HUES6 (cell line): ENCODE measurements around the gene ENAH.
"Not testable (repeated sequence)": the region's sequence is repeated elsewhere in the genome, so short reads cannot be mapped to it uniquely, and the experiment has no call there.

Experiments
- H3K27ac ChIP-seq: 2 replicates; pipeline ENCODE4 v1.7.0; 2013; ENCODE audit warnings: low read depth, mild to moderate bottlenecking, low read length, inconsistent platforms
- H3K27me3 ChIP-seq: 2 replicates; pipeline ENCODE4 v1.6.1; 2013; ENCODE audit warnings: low read length; ENCODE audit not compliant: control insufficient read depth, insufficient read depth
- H3K36me3 ChIP-seq: 2 replicates; pipeline ENCODE4 v1.6.1; 2013; ENCODE audit warnings: low read length; ENCODE audit not compliant: control insufficient read depth, insufficient read depth
- H3K4me1 ChIP-seq: 2 replicates; pipeline ENCODE4 v1.6.1; 2013; ENCODE audit warnings: low read length; ENCODE audit not compliant: control insufficient read depth, insufficient read depth
- H3K4me3 ChIP-seq: 2 replicates; pipeline ENCODE4 v1.5.1; 2013; ENCODE audit warnings: low read depth, low read length
- H3K9ac ChIP-seq: one replicate; pipeline ENCODE4 v1.6.1; 2013; ENCODE audit warnings: mild to moderate bottlenecking, low read length
- H3K9me3 ChIP-seq: 2 replicates; pipeline ENCODE4 v1.6.1; 2013; ENCODE audit warnings: low read depth, low read length; ENCODE audit not compliant: control insufficient read depth, insufficient read depth

ENAH gene

DNA sequence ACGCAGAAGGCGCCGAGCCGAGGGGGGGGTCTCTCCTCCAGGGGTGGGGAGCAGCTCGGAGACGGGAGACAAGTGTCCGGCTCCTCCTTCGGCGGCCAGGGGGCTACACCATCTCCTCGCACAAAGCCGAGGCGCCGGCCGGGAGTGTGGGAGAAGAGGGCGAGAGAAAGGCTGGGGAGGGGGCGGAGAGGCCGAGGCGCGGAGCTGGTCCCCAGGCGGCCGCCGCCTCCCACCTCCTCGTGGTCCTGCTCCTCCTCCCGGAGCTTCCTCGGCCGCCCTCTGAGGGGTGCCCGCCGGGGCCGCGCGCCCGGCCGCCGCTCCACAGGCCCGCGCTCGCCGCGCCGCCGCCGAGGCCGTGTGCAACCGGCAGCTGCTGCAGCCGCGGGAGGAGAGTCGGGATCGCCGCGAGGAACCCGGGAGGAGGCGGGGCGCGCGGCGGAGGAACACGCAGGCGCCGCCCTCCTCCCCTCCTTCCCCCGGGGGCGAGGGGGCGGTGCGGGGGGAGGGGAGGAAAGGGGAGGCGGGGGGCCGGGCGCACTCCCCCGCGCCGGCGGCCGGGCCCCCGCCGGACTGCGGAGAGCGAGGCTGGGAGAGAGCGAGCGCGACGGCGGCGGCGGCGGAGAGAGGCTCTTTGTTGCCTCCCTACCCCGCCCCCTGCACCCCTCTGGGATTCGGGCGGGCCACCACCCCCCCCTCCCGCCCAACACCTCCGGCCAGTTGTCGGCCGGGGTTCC lies at the start of gene ENAH:
ENAH (minus strand) TSS at position 395 of the 734 bp plus-strand sequence. CDS start 433 bp downstream, outside the sequence.
- Histone ChIP-seq H3K9me3 (no peaks in the 10 kb centered on the region), H3K4me1 (peaks cover 22% of the 10 kb centered on the region), H3K4me3 (peak within 1 kb of the TSS; percentile 76), H3K27me3 (no peaks in the 10 kb centered on the region), H3K36me3 (0 out of 2 replicates have a peak, but pooled peaks cover 4% of the 10 kb centered on the region), H3K27ac (peak within 1 kb of the TSS; percentile 80), H3K9ac (peak within 1 kb of the TSS; percentile 98)

DNA sequence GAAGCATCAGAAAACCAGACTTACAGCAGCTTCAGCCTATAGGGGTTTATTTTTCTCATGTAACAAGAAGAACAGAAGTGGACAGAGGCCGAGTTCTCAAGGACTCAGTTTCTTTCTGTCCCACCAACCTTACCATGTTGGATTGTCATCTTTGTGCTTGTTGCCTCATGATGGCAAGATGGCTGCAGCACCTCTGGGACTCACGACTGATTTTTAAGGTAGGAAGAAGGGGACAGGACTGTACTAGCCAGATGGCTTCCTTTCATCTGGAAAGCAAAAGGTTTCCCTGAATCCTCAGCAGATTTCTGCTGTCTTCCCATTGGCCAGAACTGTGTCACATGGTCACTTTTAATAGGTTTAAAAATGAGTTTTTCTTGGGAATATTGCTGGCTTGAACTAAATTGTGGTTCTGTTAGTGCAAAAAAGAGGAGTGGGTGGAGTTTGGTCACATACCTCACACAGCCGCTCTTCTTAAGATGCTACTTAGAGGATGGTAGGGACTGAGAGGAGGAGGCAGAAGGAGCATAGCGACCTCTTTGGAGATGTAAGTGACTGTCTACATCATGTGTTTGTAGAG lies 48.1 kb upstream of the ENAH start:
- Histone ChIP-seq H3K36me3 (no peaks in the 10 kb centered on the region), H3K27ac (no peak overlapping the region), H3K4me3 (no peak overlapping the region), H3K27me3 (no peaks in the 10 kb centered on the region), H3K4me1 (no peaks in the 10 kb centered on the region), H3K9me3 (no peaks in the 10 kb centered on the region), H3K9ac (no peak overlapping the region)

DNA sequence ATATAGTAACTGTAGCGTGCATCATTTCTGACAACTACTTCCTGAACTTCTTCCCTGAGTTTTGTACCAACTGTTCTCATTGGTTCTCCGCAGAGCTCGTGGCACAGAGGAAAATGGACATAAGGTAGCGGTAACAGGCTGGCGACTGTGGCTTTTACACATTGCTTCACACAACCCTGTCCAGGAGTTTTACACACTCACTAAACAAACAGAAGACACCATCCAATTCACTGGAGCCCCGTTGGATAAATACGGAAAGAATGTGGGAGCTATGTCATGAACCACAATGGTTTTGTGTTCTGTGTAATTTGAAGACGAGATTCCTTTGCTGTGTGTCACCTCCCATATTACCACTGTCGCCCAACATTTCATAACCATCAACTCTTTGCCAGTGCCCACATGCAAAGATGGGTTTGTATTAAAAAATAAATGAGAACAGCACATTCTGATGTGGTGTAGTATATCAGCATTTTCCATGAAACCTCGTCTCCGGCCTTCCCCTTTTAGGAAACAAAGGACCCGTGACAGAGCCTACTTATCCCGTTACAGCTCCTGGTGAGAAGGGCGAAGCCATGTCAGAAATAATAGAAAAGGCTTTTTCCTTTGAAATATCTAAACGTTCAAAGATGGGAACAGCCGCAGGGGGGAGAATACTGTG lies 47.4 kb upstream of the ENAH start:
- no peaks in the 10 kb centered on the region; the same call in 1 of the 2 replicates for H3K9me3 ChIP-seq
- no peaks in the 10 kb centered on the region for H3K27me3 ChIP-seq
- H3K9ac ChIP-seq, result no peak overlapping the region
- no peak overlapping the region for H3K27ac ChIP-seq
- H3K36me3 ChIP-seq, result no peaks in the 10 kb centered on the region
- no peaks in the 10 kb centered on the region for H3K4me1 ChIP-seq
- no peak overlapping the region for H3K4me3 ChIP-seq

DNA sequence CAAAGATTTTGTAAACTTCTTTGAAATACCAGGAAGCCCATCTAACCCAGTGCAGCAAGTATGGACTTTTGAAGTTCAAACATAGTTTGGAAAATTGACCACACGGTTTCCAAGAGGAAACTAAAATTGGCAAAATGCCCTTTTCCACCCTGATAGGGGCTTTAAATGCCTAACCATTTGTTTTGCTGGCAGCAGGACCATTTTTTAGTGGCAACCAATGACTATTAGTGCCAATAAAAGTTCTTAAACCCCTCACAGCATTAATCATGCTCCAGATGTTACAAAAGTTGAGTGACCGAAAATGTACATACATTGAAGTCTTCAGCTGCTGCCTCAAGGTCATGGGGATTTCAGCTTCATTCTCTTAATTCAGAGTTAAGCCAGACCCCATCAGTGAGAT lies 46.4 kb upstream of the ENAH start:
- H3K36me3 ChIP-seq, result no peaks in the 10 kb centered on the region
- H3K9ac ChIP-seq, result no peak overlapping the region
- H3K27ac ChIP-seq, result no peak overlapping the region

DNA sequence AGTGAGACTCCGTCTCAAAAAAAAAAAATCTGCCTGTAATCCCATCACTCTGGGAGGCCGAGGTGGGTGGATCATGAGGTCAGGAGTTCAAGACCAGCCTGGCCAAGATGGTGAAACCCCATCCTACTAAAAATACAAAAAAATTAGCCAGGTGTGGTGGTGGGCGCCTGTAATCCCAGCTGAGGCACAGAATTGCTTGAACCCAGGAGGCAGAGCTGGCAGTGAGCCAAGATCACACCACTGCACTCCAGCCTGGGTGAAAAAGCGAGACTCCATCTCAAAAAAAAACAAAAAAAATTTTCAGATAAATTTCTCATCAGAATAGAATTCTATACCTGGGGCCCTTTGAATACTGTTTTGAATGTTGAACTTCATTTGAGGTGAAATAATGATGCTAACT lies 45.3 kb upstream of the ENAH start:
- not testable (repeated sequence) for H3K9me3 ChIP-seq, H3K4me3 ChIP-seq, H3K27me3 ChIP-seq, H3K36me3 ChIP-seq, H3K27ac ChIP-seq, H3K4me1 ChIP-seq, H3K9ac ChIP-seq

More for the DNA sequence above, 46.4 kb upstream of the ENAH start:
- no peak overlapping the region for H3K4me3 ChIP-seq
- no peaks in the 10 kb centered on the region; the same call in 1 of the 2 replicates for H3K4me1 ChIP-seq
- no peaks in the 10 kb centered on the region for H3K27me3 ChIP-seq
- H3K9me3 ChIP-seq, result peaks cover 3% of the 10 kb centered on the region; the same call in 1 of the 2 replicates

DNA sequence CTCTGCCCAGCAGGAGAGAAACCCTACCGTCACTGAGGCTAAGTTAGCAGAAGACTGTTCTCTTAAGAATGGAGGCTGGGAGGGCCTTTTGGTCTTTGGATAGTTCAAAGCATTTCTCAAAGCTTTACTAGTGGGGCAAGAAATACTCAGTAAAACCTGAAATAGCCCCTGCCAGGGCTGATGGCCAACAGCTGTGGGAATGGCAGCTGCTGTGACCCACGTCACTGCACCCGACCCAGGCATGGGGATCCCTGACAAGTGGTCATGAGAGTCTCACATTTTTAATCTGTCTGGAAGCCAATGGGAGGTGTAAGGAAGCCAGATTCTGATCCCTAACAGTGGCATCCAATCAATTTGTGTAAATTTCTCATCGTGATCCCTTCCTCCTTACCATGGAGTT lies 44.5 kb upstream of the ENAH start:
- no peaks in the 10 kb centered on the region for H3K36me3 ChIP-seq
- H3K27ac ChIP-seq, result no peak overlapping the region
- H3K9me3 ChIP-seq, result peaks cover 3% of the 10 kb centered on the region; the same call in 1 of the 2 replicates
- no peaks in the 10 kb centered on the region for H3K27me3 ChIP-seq
- H3K4me1 ChIP-seq, result no peaks in the 10 kb centered on the region; the same call in 1 of the 2 replicates
- H3K4me3 ChIP-seq, result no peak overlapping the region
- H3K9ac ChIP-seq, result no peak overlapping the region

DNA sequence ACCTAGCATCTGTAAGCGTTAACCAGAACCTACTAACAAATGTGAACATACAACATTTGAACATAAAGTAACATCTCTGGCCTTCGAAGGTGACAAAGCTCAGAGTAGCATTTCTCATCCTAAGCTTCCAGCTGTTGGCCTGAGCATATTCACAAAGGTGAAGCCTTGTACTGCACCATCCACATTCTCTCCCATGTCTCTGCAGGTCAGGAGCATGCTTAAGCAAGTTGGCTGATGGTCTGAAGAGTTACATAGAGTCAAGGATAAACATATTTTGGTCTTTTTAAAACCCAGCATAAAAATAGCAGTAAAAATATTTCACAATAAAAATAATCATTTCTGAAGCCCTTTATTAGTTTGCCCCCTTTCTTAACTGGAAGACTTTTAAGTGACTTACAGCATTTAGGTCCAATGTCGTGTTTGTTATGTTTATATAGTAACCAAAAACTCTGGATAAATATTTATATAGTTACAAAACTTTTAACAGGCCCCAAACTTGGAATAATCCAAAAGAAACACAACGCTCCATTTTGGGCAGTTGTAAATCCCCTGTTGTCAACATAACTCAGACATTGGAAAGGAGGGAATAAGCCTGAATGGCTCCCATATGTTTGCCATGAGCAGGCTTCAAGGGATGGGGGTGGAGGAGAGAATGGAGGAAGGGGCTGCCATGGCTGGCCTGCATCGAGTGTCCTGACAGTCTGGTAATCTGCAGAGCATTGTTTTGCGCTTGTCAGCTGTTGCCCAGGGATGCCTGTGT lies 42.8 kb upstream of the ENAH start:
- H3K36me3 ChIP-seq, result no peaks in the 10 kb centered on the region

DNA sequence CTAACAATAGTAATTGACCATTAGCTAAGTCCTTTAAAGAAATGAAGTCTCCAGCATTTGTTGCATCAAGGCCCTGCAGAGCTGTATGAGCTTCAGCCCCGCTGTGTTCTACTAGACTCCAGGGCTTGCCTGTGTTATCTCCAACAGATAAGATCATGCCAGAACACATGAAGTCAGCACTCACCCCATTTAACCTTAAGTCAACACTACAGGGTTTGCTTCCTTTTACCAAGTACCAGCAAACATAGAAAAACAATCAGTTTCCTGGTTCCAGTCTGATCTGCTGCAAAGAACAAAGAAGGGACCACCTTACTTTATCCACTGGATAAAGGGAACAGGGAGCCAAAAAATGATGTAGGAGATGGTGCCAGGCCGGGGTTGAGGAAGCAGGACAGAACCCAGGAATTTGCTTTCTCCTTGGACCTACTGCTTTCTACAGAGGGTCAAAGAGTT lies 41.3 kb upstream of the ENAH start:
- no peak overlapping the region for H3K27ac ChIP-seq

More for the DNA sequence above, 42.8 kb upstream of the ENAH start:
- no peak overlapping the region for H3K4me3 ChIP-seq
- H3K4me1 ChIP-seq, result no peaks in the 10 kb centered on the region; the same call in 1 of the 2 replicates
- no peak overlapping the region for H3K9ac ChIP-seq
- no peaks in the 10 kb centered on the region for H3K27me3 ChIP-seq
- H3K9me3 ChIP-seq, result peaks cover 3% of the 10 kb centered on the region; the same call in 1 of the 2 replicates
- H3K27ac ChIP-seq, result no peak overlapping the region

DNA sequence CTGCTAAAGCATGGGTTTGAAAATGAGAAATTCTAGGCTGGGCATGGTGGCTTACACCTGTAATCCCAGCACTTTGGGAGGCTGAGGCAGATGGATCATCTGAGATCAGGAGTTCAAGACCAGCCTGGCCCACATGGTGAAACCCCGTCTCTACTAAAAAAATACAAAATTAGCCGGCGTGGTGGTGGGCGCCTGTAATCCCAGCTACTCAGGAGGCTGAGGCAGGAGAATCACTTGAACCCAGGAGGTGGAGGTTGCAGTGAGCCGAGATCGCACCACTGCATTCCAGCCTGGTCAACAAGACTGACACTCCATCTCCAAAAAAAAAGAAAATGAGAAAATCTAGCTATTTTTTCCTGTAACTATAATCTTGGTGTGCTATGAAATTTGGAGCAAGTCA lies 40.8 kb upstream of the ENAH start:
- H3K27ac ChIP-seq, result not testable (repeated sequence)

More for the DNA sequence above, 41.3 kb upstream of the ENAH start:
- Histone ChIP-seq H3K9ac (no peak overlapping the region), H3K4me3 (no peak overlapping the region), H3K4me1 (no peaks in the 10 kb centered on the region; the same call in 1 of the 2 replicates), H3K27me3 (no peaks in the 10 kb centered on the region), H3K9me3 (peaks cover 3% of the 10 kb centered on the region; the same call in 1 of the 2 replicates), H3K36me3 (no peaks in the 10 kb centered on the region)

DNA sequence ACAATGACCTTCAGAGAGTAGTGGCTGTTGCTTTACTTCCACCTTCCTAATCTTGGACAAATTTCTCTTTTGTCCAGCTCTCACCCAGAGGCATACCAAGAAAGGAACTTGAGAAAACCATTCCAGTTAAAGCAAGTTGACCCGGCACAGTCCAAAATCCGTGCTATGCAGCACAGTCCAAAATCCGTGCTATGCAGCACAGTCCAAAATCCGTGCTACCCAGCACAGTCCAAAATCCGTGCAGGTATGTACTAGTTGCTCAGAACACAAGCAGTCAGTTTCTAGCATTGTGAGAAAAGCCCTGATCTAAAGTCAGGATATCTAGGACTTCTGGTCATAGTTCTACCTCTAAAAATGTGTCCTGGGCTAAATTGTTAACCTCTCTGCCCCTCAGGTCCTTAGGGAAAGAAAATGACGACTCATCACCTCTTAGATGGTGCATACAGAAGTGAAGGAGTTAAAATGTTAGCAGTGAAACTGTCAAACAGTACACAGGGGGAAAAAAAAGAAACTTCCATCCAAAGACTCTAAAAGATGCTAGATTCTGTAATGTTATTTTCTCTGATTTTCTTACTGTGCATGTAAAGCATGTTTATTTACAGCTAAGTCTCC lies 40.3 kb upstream of the ENAH start:
- Histone ChIP-seq H3K4me3 (no peak overlapping the region), H3K36me3 (no peaks in the 10 kb centered on the region), H3K4me1 (no peaks in the 10 kb centered on the region; the same call in 1 of the 2 replicates), H3K27ac (no peak overlapping the region), H3K9ac (no peak overlapping the region), H3K27me3 (no peaks in the 10 kb centered on the region), H3K9me3 (peaks cover 3% of the 10 kb centered on the region; the same call in 1 of the 2 replicates)

More for the DNA sequence above, 40.8 kb upstream of the ENAH start:
- H3K27me3 ChIP-seq, H3K9me3 ChIP-seq, H3K4me1 ChIP-seq, H3K36me3 ChIP-seq, H3K4me3 ChIP-seq, H3K9ac ChIP-seq: not testable (repeated sequence)
